Measurements from ENCODE around the gene MYO15B. TPM values are rescaled to one million over a fixed set of nuclear protein-coding genes. Genes with fewer than 3 reads are reported as not detected.

MYO15B gene
- total and polyA plus RNA-seq, 4 donors = 84.5 to 197 (median 167) TPM

DNA sequence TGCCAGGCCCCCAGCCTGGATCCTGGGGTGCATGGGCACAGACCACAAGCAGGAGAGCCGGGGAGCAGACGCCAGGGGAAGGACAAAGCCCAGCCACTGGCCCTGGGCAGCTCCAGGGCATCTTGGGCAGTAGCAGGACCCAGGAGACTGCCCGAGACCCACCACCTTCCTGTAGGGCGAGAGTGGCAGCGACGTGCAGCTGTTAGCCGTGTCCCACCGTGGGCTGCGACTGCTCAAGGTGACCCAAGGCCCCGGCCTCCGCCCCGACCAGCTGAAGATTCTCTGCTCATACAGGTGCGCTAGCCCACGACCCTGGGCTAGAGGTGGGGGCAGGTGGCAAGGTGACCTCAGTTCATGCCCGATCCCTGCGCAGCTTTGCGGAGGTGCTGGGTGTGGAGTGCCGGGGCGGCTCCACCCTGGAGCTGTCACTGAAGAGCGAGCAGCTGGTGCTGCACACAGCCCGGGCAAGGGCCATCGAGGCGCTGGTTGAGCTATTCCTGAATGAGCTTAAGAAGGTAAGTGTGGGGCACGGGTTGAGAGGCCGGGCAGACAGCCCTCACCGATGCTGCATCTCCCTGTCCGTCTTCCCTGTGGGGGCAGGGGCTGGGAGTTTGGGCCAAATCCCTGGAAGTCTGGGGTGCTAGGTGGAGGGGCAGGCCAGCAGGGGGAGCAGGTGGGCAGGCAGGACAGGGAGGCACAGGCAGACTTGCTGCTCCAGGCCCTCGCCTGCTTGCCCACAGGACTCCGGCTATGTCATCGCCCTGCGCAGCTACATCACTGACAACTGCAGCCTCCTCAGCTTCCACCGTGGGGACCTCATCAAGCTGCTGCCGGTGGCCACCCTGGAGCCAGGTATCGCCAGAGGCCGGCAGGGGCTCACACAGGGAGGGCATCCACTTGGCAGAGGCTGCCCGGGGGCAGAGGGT lies 32.2 kb downstream of the MYO15B start:
- H3K4me3 ChIP-seq = no peak overlapping the region
- H3K27me3 ChIP-seq (ENCODE audit: control insufficient read depth in 3 of 3, insufficient read depth in 3 of 3, low read length in 2 of 3) = no peaks in the 10 kb centered on the region
- no peak overlapping the region for H3K27ac ChIP-seq (ENCODE audit: low read depth in 1 of 2, low read length in 1 of 2)
- ATAC-seq (ENCODE audit: insufficient read depth, low FRiP score) = no peak
- no peaks in the 10 kb centered on the region for H3K9me3 ChIP-seq (ENCODE audit: control insufficient read depth in 4 of 4, insufficient read depth in 3 of 4, low read length in 3 of 4)
- WGBS, 2 donors = 88 to 90% methylated on average over 35 to 36 of the region's 36 CpGs
- no peak overlapping the region for H3K9ac ChIP-seq (ENCODE audit: insufficient read depth in 1 of 2, low read length in 2 of 2)
- TF ChIP-seq, protein P1, sequence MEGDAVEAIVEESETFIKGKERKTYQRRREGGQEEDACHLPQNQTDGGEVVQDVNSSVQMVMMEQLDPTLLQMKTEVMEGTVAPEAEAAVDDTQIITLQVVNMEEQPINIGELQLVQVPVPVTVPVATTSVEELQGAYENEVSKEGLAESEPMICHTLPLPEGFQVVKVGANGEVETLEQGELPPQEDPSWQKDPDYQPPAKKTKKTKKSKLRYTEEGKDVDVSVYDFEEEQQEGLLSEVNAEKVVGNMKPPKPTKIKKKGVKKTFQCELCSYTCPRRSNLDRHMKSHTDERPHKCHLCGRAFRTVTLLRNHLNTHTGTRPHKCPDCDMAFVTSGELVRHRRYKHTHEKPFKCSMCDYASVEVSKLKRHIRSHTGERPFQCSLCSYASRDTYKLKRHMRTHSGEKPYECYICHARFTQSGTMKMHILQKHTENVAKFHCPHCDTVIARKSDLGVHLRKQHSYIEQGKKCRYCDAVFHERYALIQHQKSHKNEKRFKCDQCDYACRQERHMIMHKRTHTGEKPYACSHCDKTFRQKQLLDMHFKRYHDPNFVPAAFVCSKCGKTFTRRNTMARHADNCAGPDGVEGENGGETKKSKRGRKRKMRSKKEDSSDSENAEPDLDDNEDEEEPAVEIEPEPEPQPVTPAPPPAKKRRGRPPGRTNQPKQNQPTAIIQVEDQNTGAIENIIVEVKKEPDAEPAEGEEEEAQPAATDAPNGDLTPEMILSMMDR (IDR thresholded peaks at IDR 0.05; ENCODE audit: control extremely low read depth, extremely low read depth) = no peak
- no peaks in the 10 kb centered on the region for H3K4me1 ChIP-seq (ENCODE audit: control insufficient read depth in 5 of 5, insufficient read depth in 5 of 5, low read length in 5 of 5)
- peaks cover 0 to 73% (median 14%) of the 10 kb centered on the region in 4 donors for H3K36me3 ChIP-seq (ENCODE audit: control insufficient read depth in 4 of 4, insufficient read depth in 4 of 4, low read length in 4 of 4)
- DNase-seq = no peak

DNA sequence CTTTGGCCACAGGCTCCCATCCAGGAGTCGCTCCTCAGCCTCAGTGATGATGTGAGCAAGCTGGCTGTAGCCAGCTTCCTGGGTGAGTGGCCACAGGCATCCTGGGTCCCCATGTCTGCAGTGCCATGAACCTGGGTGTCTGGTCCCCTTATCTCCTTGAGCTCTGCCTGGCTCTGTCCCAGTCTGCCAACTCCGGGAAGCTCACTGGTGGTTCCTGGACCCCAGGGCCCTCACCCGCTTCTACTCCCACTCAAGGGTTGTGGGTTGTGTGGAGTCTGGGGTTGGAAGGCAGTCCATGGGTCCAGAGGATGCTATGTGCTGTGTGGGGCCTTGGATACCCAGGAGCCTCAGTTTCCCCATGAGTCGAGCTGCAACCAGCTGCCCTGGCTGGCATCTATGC lies 33.9 kb downstream of the MYO15B start:
- TF ChIP-seq, protein P1 (IDR thresholded peaks at IDR 0.05; ENCODE audit: control extremely low read depth, extremely low read depth) = no peak
- H3K4me1 ChIP-seq (ENCODE audit: control insufficient read depth in 5 of 5, insufficient read depth in 5 of 5, low read length in 5 of 5) = no peaks in the 10 kb centered on the region
- no peaks in the 10 kb centered on the region for H3K27me3 ChIP-seq (ENCODE audit: control insufficient read depth in 3 of 3, insufficient read depth in 3 of 3, low read length in 2 of 3)
- ATAC-seq (ENCODE audit: insufficient read depth, low FRiP score) (no peak), DNase-seq (no peak)
- H3K9ac ChIP-seq (ENCODE audit: insufficient read depth in 1 of 2, low read length in 2 of 2) = no peak overlapping the region
- H3K4me3 ChIP-seq = no peak overlapping the region
- WGBS, 2 donors = 93 to 99% methylated on average over 4 of the region's 4 CpGs
- H3K9me3 ChIP-seq (ENCODE audit: control insufficient read depth in 4 of 4, insufficient read depth in 3 of 4, low read length in 3 of 4) = no peaks in the 10 kb centered on the region
- no peak overlapping the region for H3K27ac ChIP-seq (ENCODE audit: low read depth in 1 of 2, low read length in 1 of 2)
- peaks cover 0 to 72% (median 13%) of the 10 kb centered on the region in 4 donors for H3K36me3 ChIP-seq (ENCODE audit: control insufficient read depth in 4 of 4, insufficient read depth in 4 of 4, low read length in 4 of 4)

DNA sequence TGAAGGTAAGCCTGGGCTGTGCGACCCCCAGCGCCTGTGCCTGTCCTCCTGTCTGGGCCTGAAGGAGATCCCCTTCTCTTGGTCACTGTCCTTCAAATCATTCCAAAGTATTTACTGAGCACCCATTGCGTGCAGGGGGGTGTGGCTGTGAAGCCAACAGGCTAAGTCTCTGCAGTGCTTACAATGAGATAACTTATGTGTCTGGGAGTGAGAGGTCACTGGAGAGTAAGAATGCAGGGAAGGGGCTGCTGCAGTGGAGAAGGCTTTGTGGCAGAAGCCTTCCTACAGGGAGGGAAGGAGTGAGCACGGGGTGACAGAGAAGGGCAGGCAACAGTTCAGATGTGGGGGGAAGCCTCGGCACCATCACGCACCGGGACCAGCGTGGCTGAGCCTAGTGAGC lies 34.5 kb downstream of the MYO15B start:
- ATAC-seq (ENCODE audit: insufficient read depth, low FRiP score) (no peak), DNase-seq (no peak)
- H3K4me1 ChIP-seq (ENCODE audit: control insufficient read depth in 5 of 5, insufficient read depth in 5 of 5, low read length in 5 of 5) = no peaks in the 10 kb centered on the region
- WGBS, 2 donors = 86 to 94% methylated on average over 8 of the region's 8 CpGs
- TF ChIP-seq, protein P1 (IDR thresholded peaks at IDR 0.05; ENCODE audit: control extremely low read depth, extremely low read depth) = no peak
- no peak overlapping the region for H3K4me3 ChIP-seq
- no peaks in the 10 kb centered on the region for H3K27me3 ChIP-seq (ENCODE audit: control insufficient read depth in 3 of 3, insufficient read depth in 3 of 3, low read length in 2 of 3)
- H3K36me3 ChIP-seq (ENCODE audit: control insufficient read depth in 4 of 4, insufficient read depth in 4 of 4, low read length in 4 of 4) = peaks cover 0 to 72% (median 15%) of the 10 kb centered on the region in 4 donors
- no peak overlapping the region for H3K27ac ChIP-seq (ENCODE audit: low read depth in 1 of 2, low read length in 1 of 2)
- H3K9me3 ChIP-seq (ENCODE audit: control insufficient read depth in 4 of 4, insufficient read depth in 3 of 4, low read length in 3 of 4) = no peaks in the 10 kb centered on the region
- H3K9ac ChIP-seq (ENCODE audit: insufficient read depth in 1 of 2, low read length in 2 of 2) = no peak overlapping the region

Measured in lung (tissue), 12 donors.